SK-N-SH (cell line): ENCODE data around the gene BCL11A. TPM values are rescaled to one million over a fixed set of nuclear protein-coding genes. Genes with fewer than 3 reads are reported as not detected.

Experiments used
- CTCF ChIA-PET: fragments of 300-600, 350-600 bp; formaldehyde crosslinking; extraction: SDS; loops from one replicate; lab custom pipeline; 2021; lab: Yijun Ruan, JAX
- POLR2A ChIA-PET: fragments of 350-600 bp; sonication (Branson Sonifier 250); formaldehyde crosslinking; extraction: SDS; loops from one replicate; lab custom pipeline; 2020; ENCODE audit warnings: antibody characterized with exemption, inconsistent platforms; lab: Yijun Ruan, JAX
- DNase-seq: peaks from one replicate; pipeline ENCODE4 v3.0.0; 2012
- H2AFZ ChIP-seq: fragments of 200-600 bp; sonication (generic); 2 replicates; pipeline ENCODE4 v1.8.1; 2016; ENCODE audit warnings: antibody characterized with exemption, mild to moderate bottlenecking, low read depth
- H3F3A ChIP-seq: fragments of 200-600 bp; sonication (generic); replicated peaks from 2 replicates; pipeline ENCODE3; 2016; ENCODE audit warnings: antibody characterized with exemption, mild to moderate bottlenecking; ENCODE audit not compliant: insufficient read depth
- H3K27ac ChIP-seq, 2 experiments: fragments of 200-500 bp in 1 of 2; fragments of 200-600 bp in 1 of 2; sonication (Bioruptor generic) in 1 of 2; sonication (generic), shearing (Covaris generic) in 1 of 2; 2 replicates each; pipeline versions ENCODE4 v1.5.1 to v1.6.1; 2014 to 2016; ENCODE audit warnings: low read depth in 2 of 2, inconsistent platforms in 1 of 2, low read length in 1 of 2, mild to moderate bottlenecking in 1 of 2, mixed read lengths in 1 of 2
- H3K27me3 ChIP-seq: fragments of 200-600 bp; sonication (generic), shearing (Covaris generic); 2 replicates; pipeline ENCODE4 v1.6.1; 2016; ENCODE audit warnings: mixed run types; ENCODE audit not compliant: insufficient read depth
- H3K36me3 ChIP-seq, 2 experiments: fragments of 200-500 bp in 1 of 2; fragments of 200-600 bp in 1 of 2; sonication (Bioruptor generic) in 1 of 2; sonication (generic) in 1 of 2; replicated peaks in 1 of 2; 2 replicates each; pipeline versions ENCODE3 to v1.5.1; 2014 to 2016; ENCODE audit warnings: low read length in 1 of 2, mild to moderate bottlenecking in 1 of 2; ENCODE audit not compliant: insufficient read depth in 2 of 2, control insufficient read depth in 1 of 2
- H3K4me1 ChIP-seq, 2 experiments: fragments of 200-500 bp in 1 of 2; fragments of 200-600 bp in 1 of 2; sonication (Bioruptor generic) in 1 of 2; sonication (generic), shearing (Covaris generic) in 1 of 2; 2 replicates each; pipeline versions ENCODE4 v1.5.1 to v1.6.1; 2014 to 2016; ENCODE audit warnings: low read depth in 1 of 2, low read length in 1 of 2, mixed run types in 1 of 2; ENCODE audit not compliant: insufficient read depth in 2 of 2, control insufficient read depth in 1 of 2
- H3K4me2 ChIP-seq: fragments of 200-600 bp; sonication (generic), shearing (Covaris generic); 2 replicates; pipeline ENCODE4 v1.6.1; 2017; ENCODE audit warnings: mixed run types
- H3K4me3 ChIP-seq, 2 experiments: fragments of 200-500 bp in 1 of 2; fragments of 200-600 bp in 1 of 2; sonication (Bioruptor generic) in 1 of 2; sonication (generic), shearing (Covaris generic) in 1 of 2; 2 replicates each; pipeline versions ENCODE4 v1.5.1 to v1.8.1; 2014 to 2016; ENCODE audit warnings: low read depth in 2 of 2, inconsistent platforms in 1 of 2, low read length in 1 of 2, mild to moderate bottlenecking in 1 of 2, mixed read lengths in 1 of 2, moderate library complexity in 1 of 2
- H3K79me2 ChIP-seq: fragments of 200-600 bp; sonication (generic); 2 replicates; pipeline ENCODE4 v1.8.1; 2017; ENCODE audit warnings: mild to moderate bottlenecking; ENCODE audit not compliant: insufficient read depth
- H3K9ac ChIP-seq: fragments of 200-600 bp; sonication (generic); 2 replicates; pipeline ENCODE4 v1.6.1; 2017; ENCODE audit warnings: mixed run types
- H3K9me2 ChIP-seq: fragments of 200-600 bp; sonication (generic); 2 replicates; pipeline ENCODE4 v1.6.1; 2017; ENCODE audit warnings: mixed run types
- H3K9me3 ChIP-seq: fragments of 200-600 bp; sonication (generic); 2 replicates; pipeline ENCODE4 v1.6.1; 2017; ENCODE audit warnings: mixed run types, mild to moderate bottlenecking, moderate library complexity
- H4K20me1 ChIP-seq: fragments of 200-600 bp; sonication (generic); 2 replicates; pipeline ENCODE4 v1.6.1; 2017; ENCODE audit warnings: mild to moderate bottlenecking, mixed run types; ENCODE audit not compliant: insufficient read depth
- ELF1 ChIP-seq: IDR thresholded peaks from 2 replicates; pipeline ENCODE4 v1.4.0; 2012
- FOXJ3 ChIP-seq: sonication (generic); formaldehyde crosslinking; IDR thresholded peaks from 2 replicates; pipeline ENCODE4 v1.5.1; 2020; ENCODE audit warnings: mild to moderate bottlenecking, missing genetic modification reagents
- MEF2A ChIP-seq: IDR thresholded peaks from 2 replicates; pipeline ENCODE4 v1.4.0; 2012; ENCODE audit warnings: low read depth, borderline replicate concordance
- NRF1 ChIP-seq: IDR thresholded peaks from 2 replicates; pipeline ENCODE4 v1.6.1; 2012; ENCODE audit warnings: low read depth, mild to moderate bottlenecking, low read length
- RAD21 ChIP-seq: IDR thresholded peaks from 2 replicates; pipeline ENCODE4 v1.6.1; 2012; ENCODE audit warnings: mild to moderate bottlenecking, low read length
- SMC3 ChIP-seq: IDR thresholded peaks from 2 replicates; pipeline ENCODE4 v1.6.1; 2012; ENCODE audit warnings: low read depth, low read length, improper control_type of control experiment
- TEAD4 ChIP-seq: IDR thresholded peaks from 2 replicates; pipeline ENCODE4 v1.4.0; 2012; ENCODE audit warnings: mild to moderate bottlenecking, borderline replicate concordance; ENCODE audit not compliant: insufficient read depth
- WGBS: methylation state at CpG from one replicate; pipeline ENCODE4 v1.1.6; 2017; ENCODE audit warnings: low lambda C conversion rate; 5-methylcytosine and 5-hydroxymethylcytosine counted together
- polyA plus RNA-seq, 3 experiments: library from polyadenylated mRNA; depleted of rRNA; stranded (reverse); fragments of >200 nt; gene quantifications; 2 replicates each; pipeline ENCODE4 v1.2.3, GENCODE V29; 2012
- TF ChIP-seq, protein P1 (sequence below): IDR thresholded peaks from 2 replicates; pipeline ENCODE4 v1.6.1; 2012; ENCODE audit warnings: mild to moderate bottlenecking, low read depth, low read length, moderate library complexity
- TF ChIP-seq, protein P2 (sequence below): IDR thresholded peaks from 2 replicates; pipeline ENCODE4 v1.4.0; 2012; ENCODE audit warnings: low read depth
- TF ChIP-seq, protein P3 (sequence below): IDR thresholded peaks from 2 replicates; pipeline ENCODE4; 2012

BCL11A gene
- polyA plus RNA-seq, 1 of the 3 experiments (the other 2 are of a cell fraction): 1.9 TPM

- TF ChIP-seq, protein P1, sequence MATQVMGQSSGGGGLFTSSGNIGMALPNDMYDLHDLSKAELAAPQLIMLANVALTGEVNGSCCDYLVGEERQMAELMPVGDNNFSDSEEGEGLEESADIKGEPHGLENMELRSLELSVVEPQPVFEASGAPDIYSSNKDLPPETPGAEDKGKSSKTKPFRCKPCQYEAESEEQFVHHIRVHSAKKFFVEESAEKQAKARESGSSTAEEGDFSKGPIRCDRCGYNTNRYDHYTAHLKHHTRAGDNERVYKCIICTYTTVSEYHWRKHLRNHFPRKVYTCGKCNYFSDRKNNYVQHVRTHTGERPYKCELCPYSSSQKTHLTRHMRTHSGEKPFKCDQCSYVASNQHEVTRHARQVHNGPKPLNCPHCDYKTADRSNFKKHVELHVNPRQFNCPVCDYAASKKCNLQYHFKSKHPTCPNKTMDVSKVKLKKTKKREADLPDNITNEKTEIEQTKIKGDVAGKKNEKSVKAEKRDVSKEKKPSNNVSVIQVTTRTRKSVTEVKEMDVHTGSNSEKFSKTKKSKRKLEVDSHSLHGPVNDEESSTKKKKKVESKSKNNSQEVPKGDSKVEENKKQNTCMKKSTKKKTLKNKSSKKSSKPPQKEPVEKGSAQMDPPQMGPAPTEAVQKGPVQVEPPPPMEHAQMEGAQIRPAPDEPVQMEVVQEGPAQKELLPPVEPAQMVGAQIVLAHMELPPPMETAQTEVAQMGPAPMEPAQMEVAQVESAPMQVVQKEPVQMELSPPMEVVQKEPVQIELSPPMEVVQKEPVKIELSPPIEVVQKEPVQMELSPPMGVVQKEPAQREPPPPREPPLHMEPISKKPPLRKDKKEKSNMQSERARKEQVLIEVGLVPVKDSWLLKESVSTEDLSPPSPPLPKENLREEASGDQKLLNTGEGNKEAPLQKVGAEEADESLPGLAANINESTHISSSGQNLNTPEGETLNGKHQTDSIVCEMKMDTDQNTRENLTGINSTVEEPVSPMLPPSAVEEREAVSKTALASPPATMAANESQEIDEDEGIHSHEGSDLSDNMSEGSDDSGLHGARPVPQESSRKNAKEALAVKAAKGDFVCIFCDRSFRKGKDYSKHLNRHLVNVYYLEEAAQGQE: no peak
- TF ChIP-seq, protein P2, sequence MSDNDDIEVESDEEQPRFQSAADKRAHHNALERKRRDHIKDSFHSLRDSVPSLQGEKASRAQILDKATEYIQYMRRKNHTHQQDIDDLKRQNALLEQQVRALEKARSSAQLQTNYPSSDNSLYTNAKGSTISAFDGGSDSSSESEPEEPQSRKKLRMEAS: no peak
- TF ChIP-seq MEF2A: no peak
Measured at GRCh38 chr2:60438131-60438530, 115.3 kb downstream of the BCL11A start (continued).

GRCh38 chr2:60437080-60437696, 116.3 kb downstream of the BCL11A start:
- CTCF ChIA-PET: no interaction called here
- POLR2A ChIA-PET: no interaction called here
- Histone ChIP-seq H3K79me2 (no peaks in the 10 kb centered on the region), H3K36me3 (no peaks in the 10 kb centered on the region), H3K4me1 (no peaks in the 10 kb centered on the region), H3K27me3 (no peaks in the 10 kb centered on the region), H2AFZ (no peak overlapping the region), H3K4me3 (no peak overlapping the region), H3K9me3 (no peaks in the 10 kb centered on the region), H3K9ac (no peak overlapping the region), H3K4me2 (no peak overlapping the region), H3K9me2 (no peaks in the 10 kb centered on the region), H3K27ac (no peak overlapping the region), H4K20me1 (no peaks in the 10 kb centered on the region), H3F3A (no peaks in the 10 kb centered on the region)
- WGBS: 69% methylated on average over 6 of the region's 7 CpGs
- TF ChIP-seq FOXJ3 (CRISPR knock-in tag): no peak
- no peak for TF ChIP-seq SMC3
- TF ChIP-seq, protein P3, sequence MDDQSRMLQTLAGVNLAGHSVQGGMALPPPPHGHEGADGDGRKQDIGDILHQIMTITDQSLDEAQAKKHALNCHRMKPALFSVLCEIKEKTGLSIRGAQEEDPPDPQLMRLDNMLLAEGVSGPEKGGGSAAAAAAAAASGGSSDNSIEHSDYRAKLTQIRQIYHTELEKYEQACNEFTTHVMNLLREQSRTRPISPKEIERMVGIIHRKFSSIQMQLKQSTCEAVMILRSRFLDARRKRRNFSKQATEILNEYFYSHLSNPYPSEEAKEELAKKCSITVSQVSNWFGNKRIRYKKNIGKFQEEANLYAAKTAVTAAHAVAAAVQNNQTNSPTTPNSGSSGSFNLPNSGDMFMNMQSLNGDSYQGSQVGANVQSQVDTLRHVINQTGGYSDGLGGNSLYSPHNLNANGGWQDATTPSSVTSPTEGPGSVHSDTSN: no peak
- TF ChIP-seq ELF1: no peak
- no peak for TF ChIP-seq RAD21
- TF ChIP-seq TEAD4: no peak
- TF ChIP-seq NRF1: no peak
- DNase-seq: no peak
